Body of pancreas (tissue), 4 donors: ENCODE measurements around the gene DGCR8.

ENCODE experiments used
- CTCF ChIP-seq, 7 experiments: fragments of 450-650 bp in 4 of 7; fragments of 200-600 bp in 3 of 7; sonication (generic) in 3 of 7; IDR thresholded peaks; one replicate each; pipeline ENCODE4 v1.5.1; 2016 to 2019; ENCODE audit warnings: antibody characterized with exemption in 7 of 7
- POLR2A ChIP-seq, 3 donors: fragments of 450-650 bp; IDR thresholded peaks; one replicate each; pipeline ENCODE4 v1.6.1; 2016; ENCODE audit warnings: antibody characterized with exemption in 3 of 3, mild to moderate bottlenecking in 2 of 3

- TF ChIP-seq POLR2A (IDR thresholded peaks at IDR 0.05) (no peak), CTCF (IDR thresholded peaks at IDR 0.05) (no peak)
These were observed 15.5 kb downstream of the DGCR8 start for GRCh38 chr22:20095521-20095920.
